Lung (tissue), 12 donors: Measurements from ENCODE around the gene CASZ1. TPM values are rescaled to one million over a fixed set of nuclear protein-coding genes. Genes with fewer than 3 reads are reported as not detected.
A peak's percentile ranks its signal among the peaks of the same experiment; 100 is the strongest.

Experiments used
- ATAC-seq: fragments of 200-7000 bp; cut with Tn5 transposase; one replicate; pipeline ENCODE4 v1.9.1; 2020; ENCODE audit warnings: moderate number of reproducible peaks; ENCODE audit not compliant: insufficient read depth, low FRiP score
- DNase-seq, 3 donors: peaks; one replicate each; pipeline ENCODE4 v3.0.0-alpha.2; 2013 to 2017
- H3K27ac ChIP-seq, 2 donors: one replicate each; pipeline ENCODE4 v1.5.1; 2013; ENCODE audit warnings: mild to moderate bottlenecking in 2 of 2, moderate library complexity in 2 of 2, control low read depth in 1 of 2, inconsistent platforms in 1 of 2, low read depth in 1 of 2, low read length in 1 of 2
- H3K27me3 ChIP-seq, 3 donors: one replicate each; pipeline ENCODE4 v1.5.1; 2013; ENCODE audit warnings: low read length in 2 of 3; ENCODE audit not compliant: control insufficient read depth in 3 of 3, insufficient read depth in 3 of 3
- H3K36me3 ChIP-seq, 4 donors: one replicate each; pipeline ENCODE4 v1.5.1; 2013; ENCODE audit warnings: low read length in 4 of 4, mild to moderate bottlenecking in 1 of 4, moderate library complexity in 1 of 4; ENCODE audit not compliant: control insufficient read depth in 4 of 4, insufficient read depth in 4 of 4
- H3K4me1 ChIP-seq, 5 donors: one replicate each; pipeline ENCODE4 v1.5.1; 2013; ENCODE audit warnings: low read length in 5 of 5, mild to moderate bottlenecking in 2 of 5, moderate library complexity in 1 of 5; ENCODE audit not compliant: control insufficient read depth in 5 of 5, insufficient read depth in 5 of 5
- H3K4me3 ChIP-seq: one replicate; pipeline ENCODE4 v1.5.1; 2013; ENCODE audit warnings: mild to moderate bottlenecking, control low read depth, moderate library complexity
- H3K9ac ChIP-seq, 2 donors: one replicate each; pipeline ENCODE4 v1.5.1; 2013; ENCODE audit warnings: low read length in 2 of 2, control low read depth in 1 of 2; ENCODE audit not compliant: insufficient read depth in 1 of 2
- H3K9me3 ChIP-seq, 4 donors: one replicate each; pipeline ENCODE4 v1.5.1; 2013; ENCODE audit warnings: low read length in 3 of 4, mild to moderate bottlenecking in 1 of 4, moderate library complexity in 1 of 4; ENCODE audit not compliant: control insufficient read depth in 4 of 4, insufficient read depth in 3 of 4
- CTCF ChIP-seq: IDR thresholded peaks from 2 replicates; pipeline ENCODE4 v1.5.1; 2012; ENCODE audit warnings: mild to moderate bottlenecking; ENCODE audit errors: control extremely low read depth, extremely low read depth
- WGBS, 2 donors: extraction: QIAGEN DNeasy Blood & Tissue Kit; methylation state at CpG; one replicate each; pipeline ENCODE4 v1.1.7; 2013; 5-methylcytosine and 5-hydroxymethylcytosine counted together
- polyA plus RNA-seq, 2 donors: library from polyadenylated mRNA; stranded (reverse); fragments of 200-250 nt; gene quantifications; one replicate each; pipeline ENCODE4 v1.2.1, GENCODE V29; 2013
- total RNA-seq, 2 donors: library from RNA; depleted of rRNA in 1 of 2; stranded (reverse); fragments of >200 nt in 1 of 2; gene quantifications; one replicate each; pipeline ENCODE4 v1.2.1, GENCODE V29; 2014 to 2021
- donor health status: control.
- donor health status: control.
- donor health status: Bipolar disorder and iron deficiency.
- donor health status: healthy.
- donor health status: DM: yes; HTN: yes; CAD: no.

Gene CASZ1
- total and polyA plus RNA-seq, 4 donors, result 10.3 to 69.9 (median 40.5) TPM

GRCh38 chr1:10664251-10664650 is 132.2 kb downstream of the CASZ1 start:
- no peak for ATAC-seq
- no peak overlapping the region for H3K9ac ChIP-seq
- H3K4me3 ChIP-seq, result no peak overlapping the region
- H3K27me3 ChIP-seq, result no peaks in the 10 kb centered on the region
- H3K36me3 ChIP-seq, result peaks cover 0 to 30% (median 2%) of the 10 kb centered on the region in 4 donors
- peak; percentile 56 to 80 (median 65) for DNase-seq
- peaks cover 0 to 54% (median 29%) of the 10 kb centered on the region in 5 donors for H3K4me1 ChIP-seq
- H3K9me3 ChIP-seq, result peaks cover 0 to 1% (median 0%) of the 10 kb centered on the region in 4 donors
- H3K27ac ChIP-seq, result peak overlapping the region; percentile 75 to 89
- WGBS, 2 donors, result 68 to 70% methylated on average over 15 of the region's 15 CpGs
- no peak for TF ChIP-seq CTCF

GRCh38 chr1:10663678-10664035 is 132.8 kb downstream of the CASZ1 start:
- H3K9me3 ChIP-seq, result peaks cover 0 to 1% (median 0%) of the 10 kb centered on the region in 4 donors
- TF ChIP-seq CTCF, result no peak
- H3K27me3 ChIP-seq, result no peaks in the 10 kb centered on the region
- no peak for ATAC-seq
- 46 to 55% methylated on average over 10 to 15 of the region's 15 CpGs for WGBS, 2 donors
- DNase-seq, result peak; percentile 89 to 93 (median 90)
- H3K4me1 ChIP-seq, result peaks cover 0 to 48% (median 29%) of the 10 kb centered on the region in 5 donors
- H3K4me3 ChIP-seq, result no peak overlapping the region
- H3K27ac ChIP-seq, result peak overlapping the region; percentile 75 to 89
- peak overlapping the region in 1 of 2 donors; percentile 38 for H3K9ac ChIP-seq
- H3K36me3 ChIP-seq, result peaks cover 0 to 35% (median 2%) of the 10 kb centered on the region in 4 donors

DNA sequence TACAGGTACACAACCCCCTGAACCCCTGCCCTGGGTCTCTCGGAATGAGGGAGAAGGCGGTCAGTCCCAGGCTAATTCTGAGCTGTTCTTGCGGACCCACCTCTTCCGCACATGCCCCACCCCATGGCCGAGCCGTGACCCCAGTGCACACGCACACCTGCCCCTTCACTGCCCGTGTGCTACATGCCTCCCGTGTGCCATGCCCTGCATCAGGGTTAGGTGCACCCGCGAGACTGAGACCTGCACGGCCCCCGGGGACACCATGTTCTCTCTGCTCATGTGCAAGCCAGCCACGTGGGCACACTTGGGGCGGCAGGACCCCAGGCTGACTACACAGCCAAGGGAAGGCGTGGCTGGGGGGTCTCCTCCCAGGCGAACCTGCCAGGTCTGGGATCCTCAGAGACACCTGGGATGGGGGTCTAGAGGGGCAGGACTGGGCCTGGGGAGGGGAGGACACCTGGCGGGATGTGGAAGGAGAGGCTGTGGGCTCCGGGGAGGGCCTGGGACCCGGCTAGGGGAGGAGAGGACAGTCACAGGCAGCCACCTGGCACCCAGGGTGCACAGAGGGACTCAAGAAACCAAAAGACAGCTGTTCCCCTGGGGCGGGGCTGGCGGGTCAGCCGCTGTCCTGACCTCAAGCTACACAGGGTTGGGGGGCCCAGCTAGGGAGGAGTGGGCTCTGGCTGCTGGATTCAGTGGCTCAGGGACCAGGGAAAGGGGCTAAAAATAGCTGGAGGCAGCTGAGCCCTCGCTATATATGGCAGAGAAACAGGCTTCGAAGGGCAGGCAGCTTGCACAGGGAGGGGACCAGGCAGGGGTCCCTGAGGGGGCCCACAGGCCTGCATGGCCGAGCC is 133.4 kb downstream of the CASZ1 start:
- 69 to 84% methylated on average over 26 of the region's 26 CpGs for WGBS, 2 donors
- H3K9me3 ChIP-seq, result peaks cover 0 to 1% (median 0%) of the 10 kb centered on the region in 4 donors
- peak overlapping the region; percentile 75 to 89 for H3K27ac ChIP-seq
- H3K27me3 ChIP-seq, result no peaks in the 10 kb centered on the region
- H3K36me3 ChIP-seq, result peaks cover 0 to 41% (median 2%) of the 10 kb centered on the region in 4 donors
- peaks cover 0 to 45% (median 29%) of the 10 kb centered on the region in 5 donors for H3K4me1 ChIP-seq
- ATAC-seq, result no peak
- H3K4me3 ChIP-seq, result no peak overlapping the region
- TF ChIP-seq CTCF, result no peak
- DNase-seq, result no peak
- peak overlapping the region in 1 of 2 donors; percentile 16 for H3K9ac ChIP-seq
